WERI-Rb-1 (cell line): ENCODE results near the gene ZNF408.

Experiments used
- DNase-seq: peaks from one replicate; pipeline ENCODE4 v3.0.0-alpha.2; 2020
- H3K27ac ChIP-seq: fragments of 250-450 bp; sonication (Bioruptor Pico); 2 replicates; pipeline ENCODE4 v1.5.1; 2020; ENCODE audit warnings: mild to moderate bottlenecking, moderate library complexity
- H3K27me3 ChIP-seq: fragments of 250-450 bp; sonication (Bioruptor Pico); 2 replicates; pipeline ENCODE4 v1.5.1; 2021; ENCODE audit warnings: mild to moderate bottlenecking, low read depth, moderate library complexity; ENCODE audit not compliant: insufficient read depth, severe bottlenecking
- H3K36me3 ChIP-seq: fragments of 250-450 bp; sonication (Bioruptor Pico); 2 replicates; pipeline ENCODE4 v1.5.1; 2020; ENCODE audit warnings: mild to moderate bottlenecking, moderate library complexity
- H3K4me3 ChIP-seq: 2 replicates; pipeline ENCODE4 v1.5.1; 2011; ENCODE audit warnings: low read depth, mild to moderate bottlenecking, control low read depth, low read length
- H3K9me3 ChIP-seq: fragments of 250-450 bp; sonication (Bioruptor Pico); 2 replicates; pipeline ENCODE4 v1.5.1; 2021; ENCODE audit warnings: mild to moderate bottlenecking, moderate library complexity; ENCODE audit not compliant: severe bottlenecking
- CTCF ChIP-seq: IDR thresholded peaks from 2 replicates; pipeline ENCODE4 v1.5.1; 2011; ENCODE audit warnings: low read depth, mild to moderate bottlenecking, control low read depth, inconsistent platforms, low read length

The ZNF408 gene

DNA sequence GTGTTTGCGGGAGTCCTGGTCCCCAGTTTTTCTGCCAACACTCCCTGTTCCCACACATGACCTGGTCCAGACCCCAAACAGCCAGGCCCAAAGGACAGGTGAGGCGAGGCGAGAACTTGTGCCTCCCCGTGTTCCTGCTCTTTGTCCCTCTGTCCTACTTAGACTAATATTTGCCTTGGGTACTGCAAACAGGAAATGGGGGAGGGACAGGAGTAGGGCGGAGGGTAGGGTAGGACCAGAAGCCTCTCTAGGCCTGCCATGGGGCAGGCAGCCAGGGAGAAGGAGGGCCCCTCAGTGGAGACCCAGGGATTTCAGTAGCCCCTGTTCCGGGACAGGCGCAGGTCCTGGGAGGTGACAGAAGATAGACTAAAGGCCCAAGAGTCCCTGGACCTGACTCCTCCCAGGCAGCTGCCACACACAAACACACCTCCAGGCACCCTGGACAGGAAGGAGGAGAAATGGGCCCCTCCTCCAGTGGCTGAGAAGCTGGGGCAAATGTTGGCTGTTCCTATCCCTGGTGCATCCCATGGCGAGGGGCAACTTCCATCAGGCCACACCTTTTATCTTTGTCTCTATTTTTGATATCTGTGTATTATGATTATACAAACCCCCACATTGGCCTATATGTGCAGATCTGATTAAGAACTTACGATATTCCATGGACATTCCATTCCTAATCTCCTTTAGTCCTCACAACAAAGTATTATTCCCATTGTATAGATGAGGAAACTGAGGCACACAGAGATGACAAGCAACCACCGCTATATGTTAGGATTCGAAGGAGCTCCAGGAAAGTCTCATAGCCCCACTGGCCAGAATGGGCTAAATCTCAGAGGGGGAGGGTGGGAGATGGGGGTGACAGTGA, 17.6 kb downstream of the ZNF408 start:
- no peak overlapping the region for H3K27ac ChIP-seq
- no peaks in the 10 kb centered on the region for H3K27me3 ChIP-seq
- no peaks in the 10 kb centered on the region for H3K9me3 ChIP-seq
- no peak for DNase-seq
- H3K4me3 ChIP-seq = no peak overlapping the region
- H3K36me3 ChIP-seq = no peaks in the 10 kb centered on the region
- TF ChIP-seq CTCF = no peak

DNA sequence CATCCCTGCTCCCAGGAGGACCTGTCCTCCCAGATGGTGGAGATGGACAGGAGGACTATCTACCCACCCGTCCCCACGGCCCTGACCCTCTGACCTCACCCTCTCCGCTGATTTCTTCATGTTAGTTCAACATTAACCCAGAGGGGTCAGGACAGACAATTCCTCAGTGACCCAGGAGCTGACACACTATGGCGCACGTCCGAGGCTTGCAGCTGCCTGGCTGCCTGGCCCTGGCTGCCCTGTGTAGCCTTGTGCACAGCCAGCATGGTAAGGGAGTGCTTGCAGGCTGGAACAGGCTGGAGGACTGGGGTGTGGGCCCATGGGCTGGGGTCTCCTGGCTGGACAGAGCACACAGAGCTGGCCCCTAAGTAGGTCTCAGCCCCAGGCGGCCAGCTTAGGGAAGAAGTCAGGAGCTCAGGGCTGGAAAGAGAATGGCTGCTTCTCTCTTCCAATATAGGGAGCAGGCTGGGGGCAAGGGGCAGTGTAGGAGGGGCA, 18.3 kb downstream of the ZNF408 start, which contains the start of gene F2:
F2 (plus strand) TSS at position 166 of the 495 bp plus-strand sequence; CDS start at position 189, 23 bp downstream.
- H3K9me3 ChIP-seq = no peaks in the 10 kb centered on the region
- DNase-seq = no peak
- no peaks in the 10 kb centered on the region for H3K27me3 ChIP-seq
- TF ChIP-seq CTCF = no peak
- no peaks in the 10 kb centered on the region for H3K36me3 ChIP-seq
- H3K27ac ChIP-seq = no peak within 1 kb of the TSS
- H3K4me3 ChIP-seq = no peak within 1 kb of the TSS

DNA sequence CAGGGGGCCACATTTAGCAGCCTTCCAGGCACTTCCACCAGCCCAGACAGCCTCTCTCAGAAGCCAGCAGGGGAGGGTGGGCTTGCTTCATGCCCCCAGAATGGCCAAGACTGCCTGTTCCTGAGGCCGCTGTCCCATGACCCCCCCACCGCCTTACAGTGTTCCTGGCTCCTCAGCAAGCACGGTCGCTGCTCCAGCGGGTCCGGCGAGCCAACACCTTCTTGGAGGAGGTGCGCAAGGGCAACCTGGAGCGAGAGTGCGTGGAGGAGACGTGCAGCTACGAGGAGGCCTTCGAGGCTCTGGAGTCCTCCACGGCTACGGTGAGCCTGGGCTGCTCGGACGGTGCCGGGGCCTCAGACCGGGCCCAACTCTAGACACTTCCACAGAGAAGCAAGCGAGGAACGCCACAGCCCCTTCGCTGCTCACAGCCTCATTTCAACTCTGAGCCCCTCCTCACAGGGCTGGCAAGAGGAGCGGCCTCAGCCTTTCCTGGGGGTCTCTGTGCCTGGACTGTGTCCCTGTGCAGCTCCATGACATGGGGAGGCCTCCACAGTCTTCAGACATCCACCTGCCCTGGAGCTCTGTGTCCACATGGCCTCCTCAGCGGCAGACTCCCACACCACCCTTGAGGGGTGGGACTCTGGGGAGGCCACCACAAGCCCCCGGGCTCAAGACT, 18.9 kb downstream of the ZNF408 start:
- Histone ChIP-seq H3K9me3 (no peaks in the 10 kb centered on the region), H3K4me3 (no peak overlapping the region), H3K36me3 (no peaks in the 10 kb centered on the region), H3K27me3 (no peaks in the 10 kb centered on the region), H3K27ac (no peak overlapping the region)
- TF ChIP-seq CTCF = no peak
- DNase-seq = no peak

GRCh38 chr11:46721286-46721685, 20.5 kb downstream of the ZNF408 start:
- DNase-seq = no peak
- H3K27me3 ChIP-seq = no peaks in the 10 kb centered on the region
- no peaks in the 10 kb centered on the region for H3K9me3 ChIP-seq
- no peaks in the 10 kb centered on the region for H3K36me3 ChIP-seq
- H3K4me3 ChIP-seq = no peak overlapping the region
- H3K27ac ChIP-seq = no peak overlapping the region
- no peak for TF ChIP-seq CTCF

DNA sequence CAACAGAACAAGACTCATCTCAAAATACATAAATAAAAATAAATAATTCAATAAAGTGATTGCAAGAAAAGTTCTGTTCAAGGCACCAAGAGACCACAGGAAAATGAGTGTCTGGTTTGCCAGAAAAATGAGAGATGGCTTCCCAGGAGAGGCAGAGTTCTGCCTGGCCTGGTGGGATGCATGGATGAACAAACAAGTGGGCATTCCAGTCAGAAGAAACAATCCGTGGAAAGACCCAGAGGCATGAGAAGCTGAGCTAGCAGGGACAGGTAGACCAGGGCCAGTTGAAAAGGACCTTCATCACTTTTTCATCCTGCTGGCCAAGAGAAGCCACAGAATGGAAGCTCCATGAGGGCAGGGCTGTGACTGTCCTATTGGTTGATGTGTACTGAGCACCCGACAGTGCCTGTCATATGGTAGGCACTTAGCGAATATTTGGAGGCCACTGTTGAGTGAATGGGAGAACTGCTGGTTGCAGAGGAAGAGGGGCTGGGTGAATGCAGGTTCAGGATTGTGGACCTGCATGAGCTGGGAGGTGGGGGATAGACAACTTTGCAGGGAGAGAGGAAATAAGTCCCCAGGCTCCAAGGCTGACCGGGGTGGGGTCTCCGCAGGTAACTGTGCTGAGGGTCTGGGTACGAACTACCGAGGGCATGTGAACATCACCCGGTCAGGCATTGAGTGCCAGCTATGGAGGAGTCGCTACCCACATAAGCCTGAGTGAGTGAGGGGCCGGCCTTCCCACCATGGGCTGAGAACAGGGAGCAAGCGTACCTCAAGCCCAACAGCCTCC, 21.9 kb downstream of the ZNF408 start:
- no peak overlapping the region for H3K4me3 ChIP-seq
- H3K27ac ChIP-seq = no peak overlapping the region
- TF ChIP-seq CTCF = no peak
- H3K27me3 ChIP-seq = no peaks in the 10 kb centered on the region
- H3K9me3 ChIP-seq = no peaks in the 10 kb centered on the region
- no peaks in the 10 kb centered on the region for H3K36me3 ChIP-seq
- no peak for DNase-seq
